GM23248 (cell line): ENCODE measurements around the gene PDE3A. TPM values are rescaled to one million over a fixed set of nuclear protein-coding genes. Genes with fewer than 3 reads are reported as not detected.

ENCODE experiments used
- DNase-seq: peaks from one replicate; pipeline ENCODE4 v3.0.0-alpha.2; 2015
- H2AFZ ChIP-seq: fragments of 200-600 bp; sonication (generic); 2 replicates; pipeline ENCODE4 v1.6.1; 2016; ENCODE audit warnings: antibody characterized with exemption
- H3F3A ChIP-seq: fragments of 200-600 bp; sonication (generic); 2 replicates; pipeline ENCODE4 v1.6.1; 2016; ENCODE audit warnings: mild to moderate bottlenecking, antibody characterized with exemption, mixed run types; ENCODE audit not compliant: insufficient read depth
- H3K27ac ChIP-seq: fragments of 200-600 bp; sonication (generic); 2 replicates; pipeline ENCODE4 v1.5.1; 2016; ENCODE audit warnings: mild to moderate bottlenecking
- H3K27me3 ChIP-seq: fragments of 200-600 bp; sonication (generic); replicated peaks from 2 replicates; pipeline ENCODE4 v1.6.1; 2016; ENCODE audit warnings: mild to moderate bottlenecking; ENCODE audit not compliant: insufficient read depth
- H3K36me3 ChIP-seq: fragments of 200-600 bp; sonication (generic); 2 replicates; pipeline ENCODE4 v1.6.1; 2016; ENCODE audit warnings: low read depth, mild to moderate bottlenecking
- H3K4me1 ChIP-seq: fragments of 200-600 bp; sonication (generic); 2 replicates; pipeline ENCODE4 v1.6.1; 2016; ENCODE audit warnings: mild to moderate bottlenecking; ENCODE audit not compliant: insufficient read depth
- H3K4me2 ChIP-seq: fragments of 200-600 bp; sonication (generic); one replicate; pipeline ENCODE4 v1.6.1; 2016; ENCODE audit warnings: mild to moderate bottlenecking; ENCODE audit not compliant: unreplicated experiment
- H3K4me3 ChIP-seq: fragments of 200-600 bp; sonication (generic); 2 replicates; pipeline ENCODE4 v1.5.1; 2016; ENCODE audit warnings: mild to moderate bottlenecking
- H3K79me2 ChIP-seq: fragments of 200-600 bp; sonication (generic); 2 replicates; pipeline ENCODE4 v1.6.1; 2016; ENCODE audit warnings: mild to moderate bottlenecking; ENCODE audit not compliant: insufficient read depth
- H3K9ac ChIP-seq: fragments of 200-600 bp; sonication (generic); 2 replicates; pipeline ENCODE4 v1.6.1; 2016; ENCODE audit warnings: mild to moderate bottlenecking
- H3K9me2 ChIP-seq: fragments of 200-600 bp; sonication (generic); 2 replicates; pipeline ENCODE4 v1.6.1; 2016; ENCODE audit warnings: mixed run types, mild to moderate bottlenecking, moderate library complexity; ENCODE audit not compliant: insufficient read depth
- H3K9me3 ChIP-seq: fragments of 200-600 bp; sonication (generic); one replicate; pipeline ENCODE4 v1.6.1; 2017; ENCODE audit warnings: low read depth
- H4K20me1 ChIP-seq: fragments of 200-600 bp; sonication (generic); 2 replicates; pipeline ENCODE4 v1.6.0; 2016; ENCODE audit not compliant: insufficient read depth
- EZH2 ChIP-seq: fragments of 200-600 bp; sonication (generic); IDR thresholded peaks from 2 replicates; pipeline ENCODE4 v1.6.1; 2018; ENCODE audit warnings: antibody characterized with exemption, mild to moderate bottlenecking; ENCODE audit not compliant: insufficient read depth, poor library complexity, severe bottlenecking
- EZH2phosphoT487 ChIP-seq: fragments of 200-600 bp; sonication (generic); IDR thresholded peaks from 2 replicates; pipeline ENCODE4 v1.6.1; 2018; ENCODE audit warnings: antibody characterized with exemption, moderate library complexity, mild to moderate bottlenecking, low read depth; ENCODE audit not compliant: insufficient read depth
- WGBS, 2 experiments: methylation state at CpG; one replicate each; pipeline ENCODE4 v1.1.6; 2015 to 2017; ENCODE audit warnings: low lambda C conversion rate in 2 of 2, low coverage in 1 of 2; ENCODE audit errors: missing lambda C conversion rate in 2 of 2; 5-methylcytosine and 5-hydroxymethylcytosine counted together
- in situ Hi-C: fragments of 300-500 bp; cut with MboI; formaldehyde crosslinking; loops from 2 replicates; pipeline ENCODE4 v1.15.0; 2020
- polyA plus RNA-seq: library from polyadenylated mRNA; unstranded; fragments of >200 nt; fragmentation: Nextera tagmentation; extraction: Ambion mirVana; gene quantifications from 2 replicates; pipeline ENCODE4 v1.2.1, GENCODE V29; 2016
- total RNA-seq: library from RNA; depleted of rRNA; stranded (reverse); fragments of >200 nt; shearing (Covaris generic); gene quantifications from 2 replicates; pipeline ENCODE4 v1.2.3, GENCODE V29; 2014

The PDE3A gene
- total and polyA plus RNA-seq, 2 experiments from 2014 or later: 0.11 to 0.43 TPM

GRCh38 chr12:20438299-20438779, 70.0 kb downstream of the PDE3A start:
- DNase-seq: peak; percentile 62
- Histone ChIP-seq H4K20me1 (no peaks in the 10 kb centered on the region), H3F3A (peaks cover 6% of the 10 kb centered on the region; the same call in 1 of the 2 replicates), H3K27ac (peak overlapping the region; percentile 10), H3K4me2 (peak overlapping the region; percentile 12), H3K9ac (no peak overlapping the region), H3K79me2 (no peaks in the 10 kb centered on the region), H3K36me3 (no peaks in the 10 kb centered on the region), H3K27me3 (no peaks in the 10 kb centered on the region), H2AFZ (no peak overlapping the region), H3K4me3 (no peak overlapping the region), H3K9me2 (no peaks in the 10 kb centered on the region), H3K9me3 (no peaks in the 10 kb centered on the region), H3K4me1 (no peaks in the 10 kb centered on the region)
- in situ Hi-C loops: no loop called here
- no peak for TF ChIP-seq EZH2
- TF ChIP-seq EZH2phosphoT487: no peak
- 8 to 9% methylated on average over 2 of the region's 2 CpGs for WGBS, 2 experiments

- TF ChIP-seq EZH2 (no peak), EZH2phosphoT487 (no peak)
- DNase-seq: no peak
- H3K9me2 ChIP-seq: no peaks in the 10 kb centered on the region
- H3K27ac ChIP-seq: no peak overlapping the region
- H3K27me3 ChIP-seq: no peaks in the 10 kb centered on the region
- no peak overlapping the region for H3K9ac ChIP-seq
- in situ Hi-C loops: no loop called here
- H3K4me3 ChIP-seq: no peak overlapping the region
- H3K36me3 ChIP-seq: no peaks in the 10 kb centered on the region
- WGBS, 2 experiments: 48 to 68% methylated on average over 1 of the region's 1 CpG
- H2AFZ ChIP-seq: no peak overlapping the region
- H4K20me1 ChIP-seq: no peaks in the 10 kb centered on the region
- H3K4me1 ChIP-seq: no peaks in the 10 kb centered on the region
- peaks cover 6% of the 10 kb centered on the region; the same call in 1 of the 2 replicates for H3F3A ChIP-seq
- H3K4me2 ChIP-seq: no peak overlapping the region
- no peaks in the 10 kb centered on the region for H3K9me3 ChIP-seq
- no peaks in the 10 kb centered on the region for H3K79me2 ChIP-seq
Observed at GRCh38 chr12:20439626-20440025, 71.3 kb downstream of the PDE3A start.

- Histone ChIP-seq H3K9ac (no peak overlapping the region), H2AFZ (no peak overlapping the region), H3K27ac (no peak overlapping the region), H3K4me2 (no peak overlapping the region), H3K4me1 (no peaks in the 10 kb centered on the region), H3K79me2 (no peaks in the 10 kb centered on the region), H3K27me3 (no peaks in the 10 kb centered on the region), H3K36me3 (no peaks in the 10 kb centered on the region), H3K9me2 (no peaks in the 10 kb centered on the region), H3F3A (peaks cover 6% of the 10 kb centered on the region; the same call in 1 of the 2 replicates), H4K20me1 (no peaks in the 10 kb centered on the region), H3K9me3 (no peaks in the 10 kb centered on the region), H3K4me3 (no peak overlapping the region)
- in situ Hi-C loops: no loop called here
- DNase-seq: no peak
- TF ChIP-seq EZH2phosphoT487: no peak
- no peak for TF ChIP-seq EZH2
- WGBS, 2 experiments: 37 to 52% methylated on average over 1 of the region's 1 CpG
Observed at GRCh38 chr12:20440408-20440807, 72.1 kb downstream of the PDE3A start.

GRCh38 chr12:20442322-20442721, 74.0 kb downstream of the PDE3A start:
- H3F3A ChIP-seq: peaks cover 6% of the 10 kb centered on the region; the same call in 1 of the 2 replicates
- no peaks in the 10 kb centered on the region for H3K9me2 ChIP-seq
- 69% methylated on average over 6 of the region's 6 CpGs for WGBS, 2 experiments
- DNase-seq: no peak
- no peaks in the 10 kb centered on the region for H4K20me1 ChIP-seq
- H3K4me1 ChIP-seq: no peaks in the 10 kb centered on the region
- H3K4me3 ChIP-seq: no peak overlapping the region
- H3K79me2 ChIP-seq: no peaks in the 10 kb centered on the region
- no peaks in the 10 kb centered on the region for H3K36me3 ChIP-seq
- TF ChIP-seq EZH2phosphoT487 (no peak), EZH2 (no peak)
- no peak overlapping the region for H3K27ac ChIP-seq
- no peak overlapping the region for H2AFZ ChIP-seq
- no peak overlapping the region for H3K9ac ChIP-seq
- no peaks in the 10 kb centered on the region for H3K9me3 ChIP-seq
- no peaks in the 10 kb centered on the region for H3K27me3 ChIP-seq
- in situ Hi-C loops: no loop called here
- no peak overlapping the region for H3K4me2 ChIP-seq

- Histone ChIP-seq H3K4me3 (no peak overlapping the region), H3F3A (peaks cover 5% of the 10 kb centered on the region; the same call in 1 of the 2 replicates), H3K4me2 (no peak overlapping the region), H3K27ac (no peak overlapping the region), H2AFZ (no peak overlapping the region), H3K4me1 (no peaks in the 10 kb centered on the region), H3K9ac (no peak overlapping the region), H4K20me1 (no peaks in the 10 kb centered on the region), H3K9me3 (no peaks in the 10 kb centered on the region), H3K79me2 (no peaks in the 10 kb centered on the region), H3K27me3 (no peaks in the 10 kb centered on the region), H3K36me3 (no peaks in the 10 kb centered on the region), H3K9me2 (no peaks in the 10 kb centered on the region)
- 48 to 56% methylated on average over 3 of the region's 3 CpGs for WGBS, 2 experiments
- no peak for DNase-seq
- in situ Hi-C loops: no loop called here
- TF ChIP-seq EZH2: no peak
- no peak for TF ChIP-seq EZH2phosphoT487
Observed at GRCh38 chr12:20443255-20443654, 74.9 kb downstream of the PDE3A start.
